Suprapubic skin (tissue), 4 donors: Measurements from ENCODE around the gene FGF19. TPM values are rescaled to one million over a fixed set of nuclear protein-coding genes. Genes with fewer than 3 reads are reported as not detected.

Experiments
- DNase-seq, 2 donors: peaks; one replicate each; pipeline ENCODE4 v3.0.0-alpha.2; 2019; ENCODE audit warnings: low spot score in 2 of 2
- H3K27ac ChIP-seq: fragments of 200-600 bp; sonication (generic); one replicate; pipeline ENCODE4 v1.5.1; 2019
- H3K27me3 ChIP-seq: fragments of 200-600 bp; sonication (generic); one replicate; pipeline ENCODE4 v1.5.1; 2019
- H3K36me3 ChIP-seq: fragments of 200-600 bp; sonication (generic); one replicate; pipeline ENCODE4 v1.5.1; 2019
- H3K4me1 ChIP-seq: fragments of 200-600 bp; sonication (generic); one replicate; pipeline ENCODE4 v1.5.1; 2019
- H3K4me3 ChIP-seq: fragments of 200-600 bp; sonication (generic); one replicate; pipeline ENCODE4 v1.5.1; 2019; ENCODE audit warnings: mild to moderate bottlenecking
- H3K9me3 ChIP-seq: fragments of 200-600 bp; sonication (generic); one replicate; pipeline ENCODE4 v1.5.1; 2019
- CTCF ChIP-seq, 2 donors: fragments of 200-600 bp in 1 of 2; fragments of 450-650 bp in 1 of 2; sonication (generic) in 1 of 2; IDR thresholded peaks; one replicate each; pipeline ENCODE4 v1.5.1; 2016 to 2019; ENCODE audit warnings: antibody characterized with exemption in 2 of 2, mild to moderate bottlenecking in 1 of 2, moderate library complexity in 1 of 2
- EP300 ChIP-seq: sonication (generic); formaldehyde crosslinking; IDR thresholded peaks from one replicate; pipeline ENCODE4 v1.6.1; 2017; ENCODE audit warnings: antibody characterized with exemption
- POLR2A ChIP-seq, 2 donors: fragments of 450-650 bp; IDR thresholded peaks; one replicate each; pipeline ENCODE4 v1.6.1; 2017; ENCODE audit warnings: antibody characterized with exemption in 2 of 2, mild to moderate bottlenecking in 2 of 2, moderate library complexity in 2 of 2
- POLR2AphosphoS5 ChIP-seq, 3 donors: sonication (generic); formaldehyde crosslinking; IDR thresholded peaks; one replicate each; pipeline ENCODE4 v1.6.1; 2017; ENCODE audit warnings: antibody characterized with exemption in 3 of 3
- WGBS: methylation state at CpG from one replicate; pipeline ENCODE4 v1.1.5; 2018; 5-methylcytosine and 5-hydroxymethylcytosine counted together
- total RNA-seq, 4 donors: library from RNA; depleted of rRNA; stranded (reverse); fragments of >200 nt; gene quantifications; one replicate each; pipeline ENCODE4 v1.1.0, GENCODE V29; 2016

The FGF19 gene
- total RNA-seq, 4 donors from 2014 or later, result not detected

GRCh38 chr11:69666261-69666660, 37.6 kb downstream of the FGF19 start:
- Histone ChIP-seq H3K27me3 (no peaks in the 10 kb centered on the region), H3K4me1 (peaks cover 20% of the 10 kb centered on the region), H3K4me3 (no peak overlapping the region), H3K36me3 (peaks cover 46% of the 10 kb centered on the region), H3K27ac (no peak overlapping the region), H3K9me3 (no peaks in the 10 kb centered on the region)
- 91% methylated on average over 14 of the region's 14 CpGs for WGBS
- DNase-seq, result peak in 1 of 2 donors; percentile 58
- TF ChIP-seq POLR2A (IDR thresholded peaks at IDR 0.05), result no peak
- TF ChIP-seq EP300, result no peak
- no peak for TF ChIP-seq CTCF (IDR thresholded peaks at IDR 0.05)
- TF ChIP-seq POLR2AphosphoS5 (IDR thresholded peaks at IDR 0.05), result no peak

GRCh38 chr11:69665669-69666068, 38.2 kb downstream of the FGF19 start:
- peaks cover 20% of the 10 kb centered on the region for H3K4me1 ChIP-seq
- H3K9me3 ChIP-seq, result no peaks in the 10 kb centered on the region
- H3K36me3 ChIP-seq, result peaks cover 41% of the 10 kb centered on the region
- H3K27me3 ChIP-seq, result no peaks in the 10 kb centered on the region
- TF ChIP-seq POLR2A (IDR thresholded peaks at IDR 0.05), result no peak
- no peak for TF ChIP-seq POLR2AphosphoS5 (IDR thresholded peaks at IDR 0.05)
- no peak for TF ChIP-seq EP300
- no peak overlapping the region for H3K4me3 ChIP-seq
- no peak overlapping the region for H3K27ac ChIP-seq
- 93% methylated on average over 11 of the region's 11 CpGs for WGBS
- no peak for DNase-seq

GRCh38 chr11:69664901-69665300, 38.9 kb downstream of the FGF19 start:
- peaks cover 41% of the 10 kb centered on the region for H3K36me3 ChIP-seq
- DNase-seq, result peak; percentile 32 to 69
- H3K27me3 ChIP-seq, result no peaks in the 10 kb centered on the region
- WGBS, result 89% methylated on average over 8 of the region's 8 CpGs
- no peaks in the 10 kb centered on the region for H3K9me3 ChIP-seq
- TF ChIP-seq POLR2A (IDR thresholded peaks at IDR 0.05), result no peak
- TF ChIP-seq CTCF (IDR thresholded peaks at IDR 0.05), result no peak
- no peak for TF ChIP-seq EP300
- no peak for TF ChIP-seq POLR2AphosphoS5 (IDR thresholded peaks at IDR 0.05)
- H3K27ac ChIP-seq, result no peak overlapping the region
- H3K4me3 ChIP-seq, result no peak overlapping the region
- peaks cover 13% of the 10 kb centered on the region for H3K4me1 ChIP-seq

- no peak for TF ChIP-seq POLR2A (IDR thresholded peaks at IDR 0.05)
- no peak for TF ChIP-seq EP300
- no peak for TF ChIP-seq POLR2AphosphoS5 (IDR thresholded peaks at IDR 0.05)
- no peak for TF ChIP-seq CTCF (IDR thresholded peaks at IDR 0.05)
- Histone ChIP-seq H3K36me3 (peaks cover 41% of the 10 kb centered on the region), H3K4me3 (no peak overlapping the region), H3K27me3 (no peaks in the 10 kb centered on the region), H3K9me3 (no peaks in the 10 kb centered on the region), H3K27ac (no peak overlapping the region), H3K4me1 (peaks cover 9% of the 10 kb centered on the region)
- WGBS, result 96% methylated on average over 17 of the region's 17 CpGs
- peak; percentile 39 to 72 for DNase-seq
These were observed 39.6 kb downstream of the FGF19 start for GRCh38 chr11:69664103-69664775.

GRCh38 chr11:69663326-69663725, 40.5 kb downstream of the FGF19 start:
- TF ChIP-seq POLR2A (IDR thresholded peaks at IDR 0.05), result no peak
- H3K36me3 ChIP-seq, result peaks cover 41% of the 10 kb centered on the region
- H3K4me3 ChIP-seq, result no peak overlapping the region
- no peaks in the 10 kb centered on the region for H3K27me3 ChIP-seq
- DNase-seq, result peak in 1 of 2 donors; percentile 20
- 85% methylated on average over 6 of the region's 6 CpGs for WGBS
- H3K27ac ChIP-seq, result no peak overlapping the region
- no peaks in the 10 kb centered on the region for H3K9me3 ChIP-seq
- H3K4me1 ChIP-seq, result peaks cover 8% of the 10 kb centered on the region

- peak in 1 of 2 donors; percentile 45 for DNase-seq
- H3K4me3 ChIP-seq, result no peak overlapping the region
- no peak overlapping the region for H3K27ac ChIP-seq
- no peaks in the 10 kb centered on the region for H3K9me3 ChIP-seq
- WGBS, result 95% methylated on average over 13 of the region's 13 CpGs
- H3K36me3 ChIP-seq, result peaks cover 41% of the 10 kb centered on the region
- no peaks in the 10 kb centered on the region for H3K27me3 ChIP-seq
- no peak for TF ChIP-seq EP300
- no peak for TF ChIP-seq CTCF (IDR thresholded peaks at IDR 0.05)
- TF ChIP-seq POLR2A (IDR thresholded peaks at IDR 0.05), result no peak
- TF ChIP-seq POLR2AphosphoS5 (IDR thresholded peaks at IDR 0.05), result no peak
- H3K4me1 ChIP-seq, result peaks cover 4% of the 10 kb centered on the region
These were observed 41.0 kb downstream of the FGF19 start for GRCh38 chr11:69662806-69663205.
